A673 (cell line): ENCODE data around the gene RNF180.

Experiments used
- CTCF ChIP-seq: fragments of 300-800, 200-600 bp; sonication (generic); conservative IDR thresholded peaks from 2 replicates; pipeline ENCODE4 v1.5.1; 2017; ENCODE audit warnings: low read depth, mild to moderate bottlenecking, antibody characterized with exemption, low read length, moderate library complexity, mixed read lengths
- EZH2 ChIP-seq: fragments of 200-600 bp; sonication (generic); IDR thresholded peaks from 2 replicates; pipeline ENCODE4 v1.6.1; 2017; ENCODE audit warnings: borderline replicate concordance, low read depth, mild to moderate bottlenecking, mixed read lengths, antibody characterized with exemption, low read length; ENCODE audit not compliant: poor library complexity, severe bottlenecking

GRCh38 chr5:64140018-64140417, 25.6 kb upstream of the RNF180 start:
- no peak for TF ChIP-seq CTCF
- TF ChIP-seq EZH2: no peak
